IMR-90 (cell line): ENCODE data around the gene ATP6AP1. TPM values are rescaled to one million over a fixed set of nuclear protein-coding genes. Genes with fewer than 3 reads are reported as not detected.

Experiments
- ATAC-seq: fragments of 200-7000 bp; cut with Tn5 transposase; 2 replicates; pipeline ENCODE4 v1.9.1; 2020; ENCODE audit warnings: low read depth, mild to moderate bottlenecking, moderate library complexity
- BruUV-seq: library from RNA; stranded (reverse); fragments of 400-500 nt; replicated peaks from 2 replicates; lab custom pipeline; 2021; lab: Mats Ljungman, UMichigan
- CTCF ChIA-PET: fragments of 300-600 bp; formaldehyde crosslinking; extraction: SDS; loops from one replicate; lab custom pipeline; 2021; ENCODE audit warnings: antibody characterized with exemption; lab: Yijun Ruan, JAX
- POLR2A ChIA-PET: fragments of 300-600 bp; sonication (Branson Sonifier 250); formaldehyde crosslinking; loops from one replicate; lab custom pipeline; 2022; ENCODE audit warnings: antibody characterized with exemption; ENCODE audit not compliant: unreplicated experiment; lab: Charles Lee
- DNase-seq: peaks from one replicate; pipeline ENCODE4 v3.0.0; 2013
- H2AFZ ChIP-seq: replicated peaks from 2 replicates; pipeline ENCODE3; 2013; ENCODE audit warnings: low read length, mild to moderate bottlenecking; ENCODE audit not compliant: poor library complexity
- H2AK5ac ChIP-seq: 2 replicates; pipeline ENCODE4 v1.6.1; 2013; ENCODE audit warnings: low read depth, low read length, inconsistent platforms
- H2AK9ac ChIP-seq: replicated peaks from 2 replicates; pipeline ENCODE3; 2013; ENCODE audit warnings: mild to moderate bottlenecking, low read depth, low read length, moderate library complexity; ENCODE audit not compliant: poor library complexity
- H2BK120ac ChIP-seq: 2 replicates; pipeline ENCODE4 v1.6.1; 2013; ENCODE audit warnings: low read depth, low read length, inconsistent platforms
- H2BK15ac ChIP-seq: 3 replicates; pipeline ENCODE4 v1.6.1; 2013; ENCODE audit warnings: low read depth, low read length, inconsistent platforms
- H2BK20ac ChIP-seq: 2 replicates; pipeline ENCODE4 v1.6.1; 2013; ENCODE audit warnings: low read depth, mild to moderate bottlenecking, inconsistent platforms, low read length, moderate library complexity
- H2BK5ac ChIP-seq: 2 replicates; pipeline ENCODE4 v1.6.1; 2013; ENCODE audit warnings: mild to moderate bottlenecking, low read depth, low read length, inconsistent platforms; ENCODE audit not compliant: poor library complexity, severe bottlenecking
- H3K14ac ChIP-seq: replicated peaks from 2 replicates; pipeline ENCODE4 v1.6.1; 2013; ENCODE audit warnings: low read depth, low read length, inconsistent platforms
- H3K18ac ChIP-seq: 2 replicates; pipeline ENCODE4 v1.6.1; 2013; ENCODE audit warnings: low read depth, low read length, control low read depth
- H3K23ac ChIP-seq: 2 replicates; pipeline ENCODE4 v1.6.1; 2013; ENCODE audit warnings: low read depth, low read length, inconsistent platforms
- H3K27ac ChIP-seq: 2 replicates; pipeline ENCODE4 v1.5.1; 2013; ENCODE audit warnings: mild to moderate bottlenecking, control low read depth, low read length; ENCODE audit not compliant: insufficient read depth
- H3K27me3 ChIP-seq: 2 replicates; pipeline ENCODE4 v1.6.1; 2013; ENCODE audit warnings: low read length; ENCODE audit not compliant: control insufficient read depth, insufficient read depth
- H3K36me3 ChIP-seq: 2 replicates; pipeline ENCODE4 v1.6.1; 2013; ENCODE audit warnings: low read length, mixed read lengths; ENCODE audit not compliant: control insufficient read depth, insufficient read depth
- H3K4ac ChIP-seq: 2 replicates; pipeline ENCODE4 v1.6.1; 2013; ENCODE audit warnings: low read depth, low read length, inconsistent platforms
- H3K4me1 ChIP-seq: 2 replicates; pipeline ENCODE4 v1.6.1; 2013; ENCODE audit warnings: low read length, mixed read lengths; ENCODE audit not compliant: control insufficient read depth, insufficient read depth
- H3K4me2 ChIP-seq: 2 replicates; pipeline ENCODE4 v1.6.1; 2013; ENCODE audit warnings: low read depth, mild to moderate bottlenecking, control low read depth, low read length, moderate library complexity
- H3K4me3 ChIP-seq: 2 replicates; pipeline ENCODE4 v1.5.1; 2013; ENCODE audit warnings: low read depth, mild to moderate bottlenecking, control low read depth, low read length, moderate library complexity; ENCODE audit not compliant: insufficient read depth
- H3K56ac ChIP-seq: 2 replicates; pipeline ENCODE4 v1.6.1; 2013; ENCODE audit warnings: low read length, inconsistent platforms; ENCODE audit not compliant: insufficient read depth; ENCODE audit errors: extremely low read depth
- H3K79me1 ChIP-seq, 2 experiments: 2 replicates each; pipeline ENCODE4 v1.6.1; 2013; ENCODE audit warnings: low read length in 2 of 2, inconsistent platforms in 1 of 2, low read depth in 1 of 2
- H3K9ac ChIP-seq: 2 replicates; pipeline ENCODE4 v1.6.1; 2013; ENCODE audit warnings: low read depth, low read length, control low read depth
- H3K9me1 ChIP-seq: 2 replicates; pipeline ENCODE4 v1.6.1; 2013; ENCODE audit warnings: low read length, inconsistent platforms; ENCODE audit not compliant: insufficient read depth
- H3K9me3 ChIP-seq: 2 replicates; pipeline ENCODE4 v1.6.1; 2013; ENCODE audit warnings: low read length; ENCODE audit not compliant: control insufficient read depth, insufficient read depth
- H4K20me1 ChIP-seq: 2 replicates; pipeline ENCODE4 v1.6.1; 2013; ENCODE audit warnings: low read length, inconsistent platforms; ENCODE audit not compliant: insufficient read depth
- H4K5ac ChIP-seq: 2 replicates; pipeline ENCODE4 v1.6.1; 2013; ENCODE audit warnings: mild to moderate bottlenecking, low read depth, low read length, control low read depth
- H4K8ac ChIP-seq, 2 experiments: 2 replicates each; pipeline ENCODE4 v1.6.1; 2013; ENCODE audit warnings: low read depth in 2 of 2, low read length in 2 of 2, control low read depth in 1 of 2, inconsistent platforms in 1 of 2
- H4K91ac ChIP-seq: 2 replicates; pipeline ENCODE4 v1.6.1; 2013; ENCODE audit warnings: low read depth, low read length, inconsistent platforms; ENCODE audit not compliant: insufficient read depth
- BHLHE40 ChIP-seq: fragments of 150-350 bp; IDR thresholded peaks from 2 replicates; pipeline ENCODE4 v1.6.1; 2016; ENCODE audit warnings: mild to moderate bottlenecking, low read depth, low read length
- CEBPB ChIP-seq: IDR thresholded peaks from 2 replicates; pipeline ENCODE4 v1.6.1; 2012; ENCODE audit warnings: low read depth, low read length, improper control_type of control experiment
- CHD1 ChIP-seq: IDR thresholded peaks from 2 replicates; pipeline ENCODE4 v1.6.1; 2012; ENCODE audit warnings: low read depth, low read length, improper control_type of control experiment
- CTCF ChIP-seq: conservative IDR thresholded peaks from 2 replicates; pipeline ENCODE4 v1.5.1; 2012; ENCODE audit warnings: mild to moderate bottlenecking, low read depth, low read length, improper control_type of control experiment
- MAFK ChIP-seq: IDR thresholded peaks from 2 replicates; pipeline ENCODE4 v1.6.1; 2012; ENCODE audit warnings: low read depth, low read length, improper control_type of control experiment
- MAZ ChIP-seq: IDR thresholded peaks from 2 replicates; pipeline ENCODE4 v1.6.1; 2012; ENCODE audit warnings: low read depth, mild to moderate bottlenecking, low read length, improper control_type of control experiment, moderate library complexity, borderline replicate concordance
- MXI1 ChIP-seq: IDR thresholded peaks from 2 replicates; pipeline ENCODE4 v1.6.1; 2012; ENCODE audit warnings: low read depth, mild to moderate bottlenecking, low read length, moderate library complexity, borderline replicate concordance
- NFE2L2 ChIP-seq: fragments of 150-350 bp; IDR thresholded peaks from 2 replicates; pipeline ENCODE4 v1.6.1; 2016; ENCODE audit warnings: low read depth, mild to moderate bottlenecking, low read length
- POLR2A ChIP-seq: IDR thresholded peaks from 2 replicates; pipeline ENCODE4 v1.6.1; 2012; ENCODE audit warnings: mild to moderate bottlenecking, low read depth, low read length
- RAD21 ChIP-seq: IDR thresholded peaks from 2 replicates; pipeline ENCODE4 v1.6.1; 2012; ENCODE audit warnings: low read length, improper control_type of control experiment
- RCOR1 ChIP-seq: IDR thresholded peaks from 2 replicates; pipeline ENCODE4 v1.6.1; 2012; ENCODE audit warnings: mild to moderate bottlenecking, low read length, improper control_type of control experiment; ENCODE audit not compliant: insufficient replicate concordance
- RFX5 ChIP-seq: IDR thresholded peaks from 2 replicates; pipeline ENCODE4 v1.8.0; 2012; ENCODE audit warnings: low read depth, mild to moderate bottlenecking, low read length, moderate library complexity
- SMC3 ChIP-seq: fragments of 150-350 bp; IDR thresholded peaks from 2 replicates; pipeline ENCODE4 v1.6.1; 2016; ENCODE audit warnings: low read depth, mild to moderate bottlenecking, antibody characterized with exemption, low read length, moderate library complexity
- USF2 ChIP-seq: fragments of 150-350 bp; IDR thresholded peaks from 2 replicates; pipeline ENCODE4 v1.6.1; 2017; ENCODE audit warnings: mild to moderate bottlenecking, antibody characterized with exemption, low read length, low read depth
- WGBS, 2 experiments: methylation state at CpG; one replicate each; pipeline versions ENCODE4 v1.1.5 to v1.1.7; 2013; ENCODE audit warnings: missing lambda C conversion rate in 2 of 2; ENCODE audit not compliant: insufficient read length in 1 of 2; ENCODE audit errors: extremely low coverage in 2 of 2; 5-methylcytosine and 5-hydroxymethylcytosine counted together
- dilution Hi-C: fragments of 300-500 bp; cut with HindIII; formaldehyde crosslinking; loops from one replicate; pipeline ENCODE4 v1.14.3; 2018; ENCODE audit warnings: low sequenced_read_pairs; ENCODE audit not compliant: unreplicated experiment
- in situ Hi-C: fragments of 300-500 bp; cut with MboI; formaldehyde crosslinking; loops from 3 replicates; pipeline ENCODE4 v1.14.3; 2019; ENCODE audit warnings: low sequenced_read_pairs, inconsistent platforms, mixed read lengths
- intact Hi-C: fragments of 100-400 bp; cut with micrococcal nuclease; formaldehyde crosslinking; loops from 2 replicates; pipeline ENCODE4 v1.10.0; 2022
- polyA plus RNA-seq, 3 experiments: library from polyadenylated mRNA; depleted of rRNA; stranded (reverse); fragments of >200 nt; gene quantifications; 2 replicates each; pipeline ENCODE4 v1.2.3, GENCODE V29; 2012; ENCODE audit warnings: low replicate concordance in 1 of 3
- total RNA-seq: library from RNA; depleted of rRNA; stranded (reverse); fragments of >200 nt; gene quantifications from 2 replicates; pipeline ENCODE4 v1.2.3, GENCODE V29; 2012

The ATP6AP1 gene
- total and polyA plus RNA-seq, 2 of the 4 experiments (the other 2 are of a cell fraction), result 13.8 to 96.7 TPM

GRCh38 chrX:154481195-154481594 is 52.7 kb downstream of the ATP6AP1 start:
- no peak overlapping the region for H3K4ac ChIP-seq
- no peak overlapping the region for H3K9ac ChIP-seq
- H3K4me3 ChIP-seq, result no peak overlapping the region
- no peak overlapping the region for H3K4me2 ChIP-seq
- H3K9me3 ChIP-seq, result no peaks in the 10 kb centered on the region
- in situ Hi-C loops, result no loop called here
- no CpG with 5 or more reads among the region's 5 CpGs for WGBS, 2 experiments
- H4K8ac ChIP-seq, result no peak overlapping the region
- POLR2A ChIA-PET, result no interaction called here
- TF ChIP-seq NFE2L2 (no peak), RCOR1 (no peak), MAFK (no peak), RAD21 (no peak), CEBPB (no peak), CTCF (no peak), POLR2A (no peak), SMC3 (no peak), USF2 (no peak), MAZ (no peak), CHD1 (no peak), BHLHE40 (no peak), RFX5 (no peak), MXI1 (no peak)
- no peak overlapping the region for H2AK9ac ChIP-seq
- DNase-seq (no peak), ATAC-seq (no peak)
- intact Hi-C loops, result no loop called here
- H3K27ac ChIP-seq, result no peak overlapping the region
- no peak overlapping the region for H4K5ac ChIP-seq
- H3K18ac ChIP-seq, result no peak overlapping the region
- no TSS peak for BruUV-seq
- H3K56ac ChIP-seq, result no peak overlapping the region
- H3K14ac ChIP-seq, result no peak overlapping the region
- dilution Hi-C loops, result no loop called here
- no peak overlapping the region for H2BK5ac ChIP-seq
- no peaks in the 10 kb centered on the region for H3K9me1 ChIP-seq
- H3K36me3 ChIP-seq, result peaks cover 12% of the 10 kb centered on the region; the same call in 1 of the 2 replicates
- H2BK20ac ChIP-seq, result no peak overlapping the region
- peaks cover 2% of the 10 kb centered on the region; the same call in 1 of the 2 replicates for H3K4me1 ChIP-seq
- H3K23ac ChIP-seq, result no peak overlapping the region
- peaks cover 3 to 15% of the 10 kb centered on the region in 2 experiments; a peak in 3 of 4 replicates for H3K79me1 ChIP-seq
- CTCF ChIA-PET, result no interaction called here
- peaks cover 4% of the 10 kb centered on the region for H4K20me1 ChIP-seq
- H3K27me3 ChIP-seq, result no peaks in the 10 kb centered on the region
- no peak overlapping the region for H4K91ac ChIP-seq
- no peak overlapping the region for H2AK5ac ChIP-seq
- no peak overlapping the region for H2AFZ ChIP-seq
- no peak overlapping the region for H2BK15ac ChIP-seq
- H2BK120ac ChIP-seq, result no peak overlapping the region
